IPS-15b (cell line): Measurements from ENCODE around the gene LRP1B.

Experiments
- H3K27me3 ChIP-seq: one replicate; pipeline ENCODE4 v1.6.1; 2013; ENCODE audit warnings: low read length; ENCODE audit not compliant: control insufficient read depth, insufficient read depth
- H3K36me3 ChIP-seq: one replicate; pipeline ENCODE4 v1.6.1; 2013; ENCODE audit warnings: low read length; ENCODE audit not compliant: control insufficient read depth, insufficient read depth
- H3K4me1 ChIP-seq: one replicate; pipeline ENCODE4 v1.6.1; 2013; ENCODE audit warnings: mild to moderate bottlenecking, low read length; ENCODE audit not compliant: control insufficient read depth, insufficient read depth
- H3K4me3 ChIP-seq: one replicate; pipeline ENCODE4 v1.5.1; 2013; ENCODE audit warnings: low read depth, low read length
- H3K9ac ChIP-seq: one replicate; pipeline ENCODE4 v1.6.1; 2013; ENCODE audit warnings: low read depth, mild to moderate bottlenecking, low read length
- H3K9me3 ChIP-seq: one replicate; pipeline ENCODE4 v1.6.1; 2013; ENCODE audit warnings: mild to moderate bottlenecking, low read length; ENCODE audit not compliant: control insufficient read depth, insufficient read depth

The LRP1B gene

DNA sequence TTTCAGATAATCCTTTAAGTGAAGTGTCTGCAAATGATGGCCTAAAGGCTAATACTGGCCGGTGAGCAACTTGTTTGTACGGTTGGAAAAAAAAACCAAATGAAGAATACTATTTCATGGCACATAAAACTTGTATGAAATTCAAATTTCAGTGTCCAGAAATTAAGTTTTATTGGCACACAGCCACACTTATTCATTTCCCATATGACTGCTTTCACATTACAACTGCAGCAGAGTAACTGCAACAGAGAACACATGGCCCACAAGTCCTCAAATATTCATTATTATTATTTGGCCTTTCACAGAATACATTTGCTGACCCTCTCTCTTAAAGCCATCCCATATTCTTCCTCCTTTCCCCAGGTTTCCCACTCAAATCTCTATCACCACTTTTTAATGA lies 1268.6 kb downstream of the LRP1B start:
- H3K4me1 ChIP-seq, result peaks cover 4% of the 10 kb centered on the region
- H3K9ac ChIP-seq, result no peak overlapping the region
- no peaks in the 10 kb centered on the region for H3K9me3 ChIP-seq
- H3K4me3 ChIP-seq, result no peak overlapping the region
- no peaks in the 10 kb centered on the region for H3K27me3 ChIP-seq
- no peaks in the 10 kb centered on the region for H3K36me3 ChIP-seq

DNA sequence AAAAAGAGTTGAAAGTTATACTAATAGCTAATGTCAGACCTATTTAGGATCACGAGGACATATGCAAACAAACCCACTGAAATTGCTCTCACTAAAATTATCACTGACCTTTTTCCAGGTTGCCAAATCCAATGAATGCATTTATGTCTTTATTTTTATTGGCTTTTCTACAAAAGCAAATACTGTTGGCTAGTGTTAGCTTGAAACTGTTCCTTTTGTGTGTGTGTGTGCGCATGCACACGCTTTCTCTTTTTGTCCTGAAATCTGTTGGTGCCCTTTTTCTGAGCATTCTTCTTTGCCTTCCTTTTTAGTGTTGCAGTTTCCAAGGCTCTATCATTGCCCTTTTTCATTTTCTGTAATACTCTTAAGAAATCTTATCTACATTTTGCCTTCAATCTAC lies 1269.2 kb downstream of the LRP1B start:
- no peaks in the 10 kb centered on the region for H3K36me3 ChIP-seq
- H3K4me3 ChIP-seq, result no peak overlapping the region
- no peak overlapping the region for H3K9ac ChIP-seq
- no peaks in the 10 kb centered on the region for H3K9me3 ChIP-seq
- H3K27me3 ChIP-seq, result no peaks in the 10 kb centered on the region
- H3K4me1 ChIP-seq, result peaks cover 4% of the 10 kb centered on the region

DNA sequence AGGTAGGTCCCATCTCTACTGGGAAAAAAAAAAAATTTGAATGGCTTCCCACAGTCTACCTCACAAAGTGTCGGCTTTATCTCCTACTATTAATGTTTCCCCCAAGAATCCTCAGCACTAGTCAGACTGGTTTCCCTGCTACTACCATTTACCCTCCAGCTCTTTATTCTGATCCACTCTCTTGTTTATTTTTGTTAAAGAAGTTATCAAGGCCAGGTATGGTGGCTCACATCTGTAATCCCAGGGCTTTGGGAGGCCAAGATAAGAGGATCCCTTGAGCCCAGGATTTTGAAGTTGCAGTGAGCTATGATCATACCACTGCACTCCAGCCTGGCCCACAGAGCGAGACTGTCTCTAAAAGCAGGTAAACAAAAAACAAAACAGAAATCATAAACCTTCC lies 1275.3 kb downstream of the LRP1B start:
- no peaks in the 10 kb centered on the region for H3K27me3 ChIP-seq
- no peak overlapping the region for H3K4me3 ChIP-seq
- no peaks in the 10 kb centered on the region for H3K9me3 ChIP-seq
- no peaks in the 10 kb centered on the region for H3K36me3 ChIP-seq
- no peak overlapping the region for H3K9ac ChIP-seq
- peaks cover 2% of the 10 kb centered on the region for H3K4me1 ChIP-seq

DNA sequence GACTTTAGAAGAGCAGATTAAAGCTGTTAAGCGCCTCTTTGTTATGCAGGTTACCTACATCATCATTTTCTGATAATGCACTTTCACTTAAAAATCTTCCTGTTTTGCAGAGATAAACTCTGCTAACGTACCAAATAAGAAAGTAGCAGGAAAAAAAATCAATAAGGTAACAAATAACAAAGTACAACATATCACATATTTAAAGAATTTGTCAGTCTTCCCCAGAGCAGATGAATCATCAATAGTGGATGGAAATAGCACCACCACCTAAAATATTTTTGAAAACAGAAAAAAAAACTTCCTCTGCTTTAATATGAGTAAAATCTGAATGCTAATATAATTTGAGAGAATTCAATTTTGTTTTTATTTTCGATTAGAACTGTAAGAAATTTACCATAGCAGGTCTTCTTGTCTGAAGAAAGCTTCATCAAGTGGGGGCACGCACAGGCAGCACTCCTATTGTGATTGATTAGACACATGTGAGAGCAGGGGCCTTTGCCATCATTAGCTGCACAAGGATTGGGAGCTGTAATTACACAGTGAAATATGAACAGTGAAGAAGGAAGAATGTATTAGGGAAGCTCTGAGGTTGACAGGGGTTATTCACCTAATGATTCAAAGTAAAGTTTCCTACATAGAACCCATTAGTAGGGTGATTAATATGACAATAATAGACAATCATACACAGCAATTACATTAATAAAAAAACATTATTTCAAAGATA lies 1279.4 kb downstream of the LRP1B start:
- no peaks in the 10 kb centered on the region for H3K27me3 ChIP-seq
- H3K4me3 ChIP-seq, result no peak overlapping the region
- H3K9ac ChIP-seq, result no peak overlapping the region
- no peaks in the 10 kb centered on the region for H3K4me1 ChIP-seq
- H3K9me3 ChIP-seq, result no peaks in the 10 kb centered on the region
- no peaks in the 10 kb centered on the region for H3K36me3 ChIP-seq

DNA sequence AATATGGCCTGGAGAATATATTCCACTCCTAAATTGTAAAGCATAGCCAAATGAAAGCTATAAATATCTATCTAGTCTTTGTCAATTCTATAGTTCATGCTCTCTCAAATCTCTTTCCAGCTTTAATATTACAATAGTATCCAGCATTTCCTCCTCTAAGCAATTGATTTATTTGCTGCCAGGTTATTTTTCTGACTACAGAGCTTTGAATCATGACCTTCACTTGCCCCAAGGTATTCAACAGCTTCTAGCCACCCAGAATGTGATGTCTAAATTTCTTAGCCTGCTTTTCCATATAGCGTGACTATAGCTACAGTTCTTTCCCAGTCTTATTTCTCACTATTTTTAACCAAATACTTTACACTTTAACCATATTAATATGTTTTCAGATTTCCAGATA lies 1287.6 kb downstream of the LRP1B start:
- H3K4me1 ChIP-seq, result no peaks in the 10 kb centered on the region
- H3K36me3 ChIP-seq, result no peaks in the 10 kb centered on the region
- no peaks in the 10 kb centered on the region for H3K9me3 ChIP-seq
- H3K4me3 ChIP-seq, result no peak overlapping the region
- no peak overlapping the region for H3K9ac ChIP-seq
- H3K27me3 ChIP-seq, result no peaks in the 10 kb centered on the region

DNA sequence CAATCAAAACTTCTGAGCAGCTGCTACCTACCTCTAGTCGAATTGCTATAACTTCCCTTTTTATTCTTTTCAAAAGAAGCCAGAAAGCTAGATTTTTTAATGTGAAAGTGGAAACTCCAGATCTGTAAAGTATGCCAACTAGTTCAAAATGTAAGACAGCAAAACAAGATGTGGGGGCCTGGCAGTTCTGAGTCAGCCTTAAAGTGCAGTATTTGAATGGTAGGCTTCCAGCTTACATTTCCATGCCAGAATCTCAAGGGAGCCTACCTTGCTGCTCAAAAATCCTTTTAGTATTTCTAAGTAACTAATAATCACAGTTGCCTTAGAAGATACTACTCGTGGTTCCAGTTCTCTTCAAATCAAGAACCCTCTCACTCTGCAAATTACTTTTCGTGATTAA lies 1288.7 kb downstream of the LRP1B start:
- no peak overlapping the region for H3K4me3 ChIP-seq
- H3K4me1 ChIP-seq, result no peaks in the 10 kb centered on the region
- H3K9me3 ChIP-seq, result no peaks in the 10 kb centered on the region
- H3K36me3 ChIP-seq, result no peaks in the 10 kb centered on the region
- no peak overlapping the region for H3K9ac ChIP-seq
- no peaks in the 10 kb centered on the region for H3K27me3 ChIP-seq

DNA sequence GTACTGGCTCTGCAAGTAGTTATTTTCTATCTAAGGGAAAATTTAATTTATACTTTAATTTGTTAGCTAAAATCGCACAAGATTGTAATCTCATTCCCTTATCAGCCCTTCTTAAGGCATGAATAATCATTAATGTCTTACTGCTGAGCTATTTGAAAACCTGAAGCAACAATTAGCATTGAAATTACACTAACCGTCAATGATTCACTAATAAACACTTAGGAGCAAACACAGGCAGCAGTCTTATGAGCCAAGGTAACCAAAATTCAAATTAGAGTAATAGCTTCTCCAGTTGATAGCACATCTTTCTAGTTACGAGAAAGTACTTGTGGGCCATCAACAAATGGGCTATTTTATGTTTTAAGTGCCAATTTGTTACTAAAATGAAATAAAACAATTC lies 1289.7 kb downstream of the LRP1B start:
- H3K9ac ChIP-seq, result no peak overlapping the region
- H3K27me3 ChIP-seq, result no peaks in the 10 kb centered on the region
- H3K9me3 ChIP-seq, result no peaks in the 10 kb centered on the region
- H3K4me1 ChIP-seq, result no peaks in the 10 kb centered on the region
- no peak overlapping the region for H3K4me3 ChIP-seq
- H3K36me3 ChIP-seq, result no peaks in the 10 kb centered on the region

DNA sequence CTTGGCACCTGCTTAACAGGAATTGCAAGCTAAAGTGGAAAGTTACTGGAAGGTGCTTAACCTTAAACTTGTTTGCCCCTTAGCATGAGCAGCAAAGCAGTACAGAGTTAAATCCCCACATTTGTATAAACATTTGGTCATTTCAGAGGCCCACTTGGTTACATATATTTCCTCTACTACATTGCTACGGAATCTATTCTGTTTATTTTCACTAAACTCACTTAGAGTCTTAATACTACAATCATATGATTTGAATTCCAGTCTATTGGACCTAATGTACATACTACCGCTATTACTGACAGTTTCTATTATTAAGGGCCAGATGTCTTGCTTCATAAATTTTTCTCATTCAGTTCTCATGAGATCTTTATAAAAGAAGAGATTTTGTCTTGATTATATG lies 1294.0 kb downstream of the LRP1B start:
- Histone ChIP-seq H3K36me3 (no peaks in the 10 kb centered on the region), H3K4me1 (no peaks in the 10 kb centered on the region), H3K9me3 (no peaks in the 10 kb centered on the region), H3K27me3 (no peaks in the 10 kb centered on the region), H3K9ac (no peak overlapping the region), H3K4me3 (no peak overlapping the region)

DNA sequence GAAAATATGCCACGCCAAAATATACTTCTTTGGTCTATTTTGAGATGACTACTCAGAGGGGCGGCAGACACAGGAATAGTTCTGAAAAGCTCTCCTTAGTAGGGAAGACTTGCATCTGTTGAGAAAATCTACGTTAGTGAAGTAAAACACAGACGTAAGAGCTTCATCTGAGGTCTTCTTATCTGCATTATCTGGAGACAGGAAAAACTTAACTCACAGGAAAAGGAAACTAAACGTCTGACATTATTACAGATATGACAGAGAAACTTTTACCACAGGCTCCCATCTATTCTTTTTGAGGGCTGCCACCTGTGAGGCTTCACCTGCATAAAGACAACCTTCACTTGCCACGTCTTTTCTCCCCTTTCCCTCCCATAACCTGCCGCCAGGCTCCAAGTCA lies 1295.7 kb downstream of the LRP1B start:
- Histone ChIP-seq H3K27me3 (no peaks in the 10 kb centered on the region), H3K9ac (no peak overlapping the region), H3K36me3 (no peaks in the 10 kb centered on the region), H3K4me1 (no peaks in the 10 kb centered on the region), H3K4me3 (no peak overlapping the region), H3K9me3 (no peaks in the 10 kb centered on the region)

DNA sequence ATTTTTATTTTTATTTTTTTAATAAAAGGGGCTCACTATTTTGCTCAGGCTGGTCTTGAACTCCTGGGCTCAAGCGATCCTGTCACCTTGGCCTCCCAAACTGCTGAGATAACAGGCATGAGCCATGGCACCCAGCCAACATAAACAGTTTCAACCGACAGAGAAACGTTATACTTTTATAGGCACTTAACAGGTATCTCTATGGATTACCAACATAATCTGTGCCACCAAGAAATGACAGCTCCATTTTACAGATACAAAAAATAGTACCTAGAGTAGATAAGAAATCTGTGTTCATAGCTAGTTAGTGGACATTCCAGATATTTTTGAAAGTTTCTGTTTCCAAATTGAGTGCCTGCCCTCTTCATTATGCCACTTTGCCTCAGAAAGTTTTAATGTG lies 1316.7 kb downstream of the LRP1B start:
- Histone ChIP-seq H3K4me3 (no peak overlapping the region), H3K36me3 (no peaks in the 10 kb centered on the region), H3K9ac (no peak overlapping the region), H3K27me3 (no peaks in the 10 kb centered on the region), H3K4me1 (no peaks in the 10 kb centered on the region), H3K9me3 (no peaks in the 10 kb centered on the region)

DNA sequence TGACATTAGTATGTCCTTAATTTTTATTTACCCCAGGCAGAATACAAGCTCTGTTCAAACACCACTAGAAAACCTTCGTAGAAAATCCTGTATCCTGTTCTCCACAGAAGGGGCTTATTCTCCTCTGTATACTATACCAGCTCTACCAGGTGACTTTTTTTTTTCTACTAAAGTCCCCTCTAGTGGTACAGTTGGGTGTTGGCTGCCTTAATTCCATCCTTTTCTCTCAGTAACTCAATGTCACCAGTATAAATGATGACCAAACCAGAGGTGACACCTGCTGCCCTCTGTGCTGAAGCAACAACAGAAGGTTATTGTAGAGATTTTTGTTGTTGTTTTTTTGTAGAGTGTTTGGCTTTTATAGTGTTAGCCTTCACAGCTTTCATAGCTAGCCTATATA lies 1322.0 kb downstream of the LRP1B start:
- no peaks in the 10 kb centered on the region for H3K27me3 ChIP-seq
- no peaks in the 10 kb centered on the region for H3K36me3 ChIP-seq
- no peaks in the 10 kb centered on the region for H3K4me1 ChIP-seq
- no peak overlapping the region for H3K9ac ChIP-seq
- H3K9me3 ChIP-seq, result no peaks in the 10 kb centered on the region
- no peak overlapping the region for H3K4me3 ChIP-seq

DNA sequence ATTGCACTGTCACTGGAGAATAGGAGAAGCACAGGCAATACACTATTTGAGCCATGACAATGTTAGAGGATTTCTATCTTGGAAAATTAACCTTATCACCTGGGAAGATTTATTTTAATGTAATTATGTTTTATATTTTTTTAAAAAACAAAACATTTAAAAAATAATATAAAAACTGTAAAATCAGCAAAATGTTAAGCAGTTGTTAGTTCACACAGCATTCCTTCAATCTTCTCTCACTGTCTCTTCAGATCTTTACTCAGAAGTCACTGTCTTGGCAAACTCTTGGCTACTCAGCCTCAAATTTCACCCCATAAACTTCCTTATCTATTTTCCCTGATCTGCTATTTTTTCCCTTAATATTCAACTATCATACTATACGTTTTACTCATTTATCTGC lies 1322.6 kb downstream of the LRP1B start:
- no peaks in the 10 kb centered on the region for H3K9me3 ChIP-seq
- H3K4me1 ChIP-seq, result no peaks in the 10 kb centered on the region
- H3K9ac ChIP-seq, result no peak overlapping the region
- H3K4me3 ChIP-seq, result no peak overlapping the region
- no peaks in the 10 kb centered on the region for H3K27me3 ChIP-seq
- H3K36me3 ChIP-seq, result no peaks in the 10 kb centered on the region
